GM21825 (cell line): ENCODE measurements around the gene STX8.
"Not testable (repeated sequence)": the region's sequence is repeated elsewhere in the genome, so short reads cannot be mapped to it uniquely, and the experiment has no call there.

Experiments used
- ATAC-seq: cut with Tn5 transposase; IDR thresholded peaks from one replicate; pipeline ENCODE4 v1.9.1; 2021; ENCODE audit warnings: mild to moderate bottlenecking, moderate library complexity; ENCODE audit not compliant: unreplicated experiment

Gene STX8

GRCh38 chr17:9355231-9355630, 220.4 kb downstream of the STX8 start:
- not testable (repeated sequence) for ATAC-seq

- ATAC-seq = no peak
Observed at GRCh38 chr17:9350080-9350479, 225.5 kb downstream of the STX8 start.

- ATAC-seq = no peak
Observed at GRCh38 chr17:9346296-9346926, 229.2 kb downstream of the STX8 start.

GRCh38 chr17:9343516-9343915, 232.1 kb downstream of the STX8 start:
- ATAC-seq = no peak

GRCh38 chr17:9342225-9342624, 233.4 kb downstream of the STX8 start:
- ATAC-seq = no peak

GRCh38 chr17:9339958-9340357, 235.7 kb downstream of the STX8 start:
- no peak for ATAC-seq

- ATAC-seq = not testable (repeated sequence)
Observed at GRCh38 chr17:9339482-9339881, 236.1 kb downstream of the STX8 start.

- ATAC-seq = no peak
Observed at GRCh38 chr17:9336817-9337216, 238.8 kb downstream of the STX8 start.

GRCh38 chr17:9334536-9335446, 240.8 kb downstream of the STX8 start:
- ATAC-seq = no peak

GRCh38 chr17:9332132-9332494, 243.5 kb downstream of the STX8 start:
- no peak for ATAC-seq

- no peak for ATAC-seq
Observed at GRCh38 chr17:9331279-9332131, 244.1 kb downstream of the STX8 start.

- ATAC-seq = no peak
Observed at GRCh38 chr17:9330611-9331271, 244.9 kb downstream of the STX8 start.

GRCh38 chr17:9330141-9330540, 245.5 kb downstream of the STX8 start:
- ATAC-seq = no peak

- ATAC-seq = no peak
Observed at GRCh38 chr17:9329251-9329921, 246.2 kb downstream of the STX8 start.

GRCh38 chr17:9324864-9325263, 250.8 kb downstream of the STX8 start:
- ATAC-seq = no peak

GRCh38 chr17:9322326-9322725, 253.3 kb downstream of the STX8 start:
- ATAC-seq = no peak

- no peak for ATAC-seq
Observed at GRCh38 chr17:9321890-9322289, 253.7 kb downstream of the STX8 start.

- no peak for ATAC-seq
Observed at GRCh38 chr17:9315360-9315759, 260.3 kb downstream of the STX8 start.

GRCh38 chr17:9313346-9313745, 262.3 kb downstream of the STX8 start:
- no peak for ATAC-seq

- ATAC-seq = no peak
Observed at GRCh38 chr17:9309216-9309615, 266.4 kb downstream of the STX8 start.
